Stimulated activated CD8-positive, alpha-beta memory T cell treated with anti-CD3 and anti-CD28 coated beads, Interleukin-15, amount 100 ng/mL, for 4 hours (primary cell): Measurements from ENCODE around the gene RGCC.
A peak's percentile ranks its signal among the peaks of the same experiment; 100 is the strongest.
"Not testable (repeated sequence)": the region's sequence is repeated elsewhere in the genome, so short reads cannot be mapped to it uniquely, and the experiment has no call there.

ENCODE experiments used
- DNase-seq, 2 donors: peaks; one replicate each; pipeline ENCODE4 v3.0.0-alpha.2; 2020; ENCODE audit warnings: low read depth in 2 of 2

RGCC gene

DNA sequence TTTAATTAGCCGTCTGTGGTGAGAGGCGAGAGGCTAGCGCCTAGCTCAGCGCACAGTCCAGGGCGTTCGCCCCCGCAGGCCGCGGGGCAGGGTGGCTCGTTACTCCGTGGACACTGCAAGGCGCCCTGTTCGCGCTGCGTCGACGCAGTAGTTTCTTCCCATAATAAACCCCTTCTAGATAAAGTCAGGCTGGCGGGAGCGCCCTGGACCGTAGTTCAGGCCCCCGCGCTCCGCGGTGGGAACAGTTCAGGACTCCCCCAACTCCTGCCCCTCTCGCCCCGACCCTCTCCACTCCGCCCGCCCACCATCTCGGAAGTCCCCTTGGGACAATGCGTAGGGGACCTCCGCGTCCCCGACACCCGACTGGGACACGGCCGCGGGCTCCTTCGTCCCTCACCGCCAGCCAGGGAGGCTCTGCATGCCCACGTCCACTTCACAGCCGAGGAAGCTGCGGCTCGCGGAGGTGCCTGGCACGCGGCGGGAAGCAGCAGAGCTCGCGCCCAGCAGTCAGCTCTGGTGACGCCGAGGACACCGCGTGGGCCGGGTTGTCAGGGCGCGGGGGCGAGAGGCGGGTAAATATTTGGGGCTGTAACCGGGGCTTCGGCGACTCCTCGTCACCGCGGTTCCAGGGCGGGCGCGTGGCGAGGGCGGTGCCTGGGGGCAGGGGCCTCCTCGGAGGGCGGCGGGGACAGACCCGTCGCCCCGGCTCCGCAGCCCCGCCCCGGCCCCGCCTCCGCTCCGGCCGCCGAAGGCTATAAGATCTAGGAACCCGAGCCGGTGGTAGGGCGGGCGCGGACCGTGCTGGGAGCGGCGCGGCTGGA lies at the start of gene RGCC:
RGCC (plus strand) TSS at position 783 of the 821 bp plus-strand sequence. CDS start 158 bp downstream, outside the sequence.
- peak; percentile 94 to 95 for DNase-seq

DNA sequence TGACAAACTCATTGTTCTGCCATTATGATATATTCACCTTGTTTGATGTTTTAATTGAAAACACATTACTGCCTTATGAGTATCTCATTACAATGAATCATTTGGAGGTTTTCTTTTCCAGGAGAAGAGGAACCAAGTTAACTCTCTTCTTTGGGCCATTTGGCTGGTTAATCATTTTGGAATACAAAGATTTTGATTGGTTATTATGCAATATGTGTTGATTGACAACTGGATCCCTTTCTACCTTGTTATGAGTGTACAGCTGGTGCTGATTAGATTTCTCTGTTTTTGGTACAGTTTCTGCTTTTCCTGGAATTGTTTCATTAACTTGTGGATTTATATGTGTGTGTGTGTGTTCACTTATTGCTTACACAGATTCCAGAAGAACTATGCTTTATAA lies 49.2 kb upstream of the RGCC start:
- no peak for DNase-seq

DNA sequence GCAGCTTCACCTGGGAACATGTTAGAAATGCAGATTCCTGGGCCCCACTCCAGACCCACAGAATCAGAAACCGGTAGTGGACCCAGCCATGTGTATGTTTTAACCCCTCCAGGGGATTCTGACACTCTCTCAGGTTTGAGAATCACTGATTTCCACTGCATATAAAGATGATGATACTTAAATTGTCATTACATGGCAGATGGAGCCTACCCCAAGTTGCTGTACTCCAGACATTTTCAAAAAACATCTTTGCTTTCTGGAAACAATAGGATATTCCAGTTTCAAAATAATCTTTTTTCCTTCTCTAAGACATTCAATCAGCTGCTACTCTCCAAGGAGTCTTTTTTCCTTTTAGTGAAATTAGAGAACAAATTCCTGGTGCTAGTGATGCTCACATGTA lies 48.6 kb upstream of the RGCC start:
- DNase-seq: no peak

DNA sequence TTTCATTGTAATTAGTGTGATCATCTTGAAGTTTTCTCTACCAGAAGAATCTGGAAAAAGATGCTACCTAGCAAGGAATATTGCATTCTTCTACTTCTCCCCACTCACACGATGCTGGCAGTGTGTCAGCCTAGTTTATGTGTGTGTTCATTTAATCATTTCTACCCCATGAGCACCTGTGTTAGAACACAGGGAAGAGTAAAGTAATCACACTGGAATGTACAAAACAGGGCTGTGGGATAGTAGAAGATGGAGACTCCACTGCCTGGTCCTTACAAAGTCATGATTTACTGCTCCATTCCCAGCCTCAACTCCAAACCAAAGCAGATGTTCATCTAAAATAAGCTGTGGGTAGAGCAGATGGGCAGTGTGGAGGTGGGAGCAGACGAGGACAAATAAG lies 47.7 kb upstream of the RGCC start:
- DNase-seq: no peak

DNA sequence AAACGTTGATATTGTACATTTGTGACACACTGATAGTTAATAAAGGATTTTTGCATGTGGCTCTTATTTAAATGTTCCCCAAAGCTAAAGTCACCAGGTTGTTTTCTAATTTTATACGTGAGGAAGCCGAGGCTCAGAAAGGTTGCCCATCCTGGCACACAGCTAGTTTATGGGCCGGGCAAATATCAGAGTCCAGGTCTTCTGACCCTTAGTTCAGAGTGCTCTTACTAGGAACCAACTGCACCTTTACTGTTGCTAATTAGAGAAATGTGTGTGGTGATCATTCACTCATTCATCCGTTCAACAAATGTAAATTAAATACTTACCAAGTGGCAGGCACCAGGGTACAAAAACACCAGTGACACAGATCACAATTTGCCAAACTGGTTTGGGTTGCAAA lies 46.3 kb upstream of the RGCC start:
- DNase-seq: no peak

DNA sequence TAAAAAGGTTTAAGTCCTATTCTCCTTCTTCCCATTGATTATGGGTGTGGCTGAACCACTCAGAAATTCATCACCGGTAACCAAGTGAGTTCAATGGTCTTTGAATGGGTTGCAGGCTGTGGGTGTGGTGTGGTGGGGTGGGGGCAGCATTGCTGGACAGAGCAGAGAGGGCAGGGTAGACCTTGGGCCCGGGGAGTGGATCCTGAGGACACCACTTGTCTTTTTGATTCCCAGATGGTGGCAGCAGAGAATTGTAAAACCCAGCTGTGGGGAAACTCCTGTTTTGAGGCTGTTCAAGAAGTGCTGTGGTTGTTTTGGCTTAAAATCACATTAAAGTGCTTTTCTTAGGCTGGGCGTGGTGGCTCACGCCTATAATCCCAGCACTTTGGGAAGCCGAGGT lies 45.8 kb upstream of the RGCC start:
- no peak for DNase-seq

- no peak for DNase-seq
These were observed 43.5 kb upstream of the RGCC start for GRCh38 chr13:41413872-41414271.

DNA sequence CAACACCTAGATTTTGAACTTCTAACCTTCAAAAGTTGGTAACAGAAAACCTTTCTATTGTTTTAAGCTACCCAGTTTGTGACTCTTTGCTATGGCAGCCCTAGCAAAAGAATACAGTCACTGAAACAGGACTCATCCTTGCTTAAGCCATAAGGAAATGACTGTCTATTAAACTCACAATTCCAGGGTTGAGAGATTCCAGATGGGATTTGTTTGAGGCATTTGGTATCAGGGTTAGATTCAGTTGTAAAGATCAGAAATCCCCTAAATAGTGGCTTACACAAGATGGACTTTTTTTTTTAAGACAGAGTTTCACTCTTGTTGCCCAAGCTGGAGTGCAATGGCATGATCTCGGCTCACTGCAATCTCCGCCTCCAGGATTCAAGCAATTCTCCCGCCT lies 41.1 kb upstream of the RGCC start:
- DNase-seq: no peak

DNA sequence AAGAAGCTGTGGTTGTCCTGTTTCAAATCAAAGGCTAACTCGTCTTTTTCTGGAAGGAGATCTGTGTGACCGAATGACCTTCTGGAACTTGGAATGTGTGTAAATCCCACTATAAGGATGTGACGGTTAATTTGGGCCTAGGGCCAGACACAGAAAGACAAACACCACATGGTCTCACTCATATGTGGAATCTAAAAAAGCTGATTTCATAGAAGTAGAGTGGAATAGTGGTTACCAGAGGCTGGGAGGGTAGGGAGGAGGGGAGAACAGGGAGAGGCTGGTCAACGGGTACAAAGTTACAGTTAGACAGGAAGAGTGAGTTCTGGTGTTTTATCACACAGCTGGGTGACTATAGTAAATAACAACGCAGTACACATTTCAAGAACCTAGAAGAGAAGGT lies 39.3 kb upstream of the RGCC start:
- DNase-seq: no peak

DNA sequence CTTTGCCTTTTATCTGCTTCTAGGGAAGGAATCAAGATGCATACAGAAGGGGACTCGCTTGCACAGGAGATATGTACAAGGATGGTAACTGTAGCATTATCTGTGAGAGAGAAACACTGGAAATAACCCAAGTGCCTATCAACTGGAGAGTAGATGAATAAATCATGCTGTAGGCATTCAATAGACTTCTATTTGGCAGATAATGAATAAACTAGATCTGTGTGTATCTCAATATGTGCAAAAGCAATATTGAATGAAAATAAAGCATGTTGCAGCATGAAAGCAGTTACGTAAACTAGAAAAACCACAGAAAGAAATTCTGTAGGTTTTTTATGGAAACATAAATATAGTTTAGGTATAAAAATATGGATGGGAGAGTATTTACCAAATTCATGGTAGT lies 38.6 kb upstream of the RGCC start:
- no peak for DNase-seq

DNA sequence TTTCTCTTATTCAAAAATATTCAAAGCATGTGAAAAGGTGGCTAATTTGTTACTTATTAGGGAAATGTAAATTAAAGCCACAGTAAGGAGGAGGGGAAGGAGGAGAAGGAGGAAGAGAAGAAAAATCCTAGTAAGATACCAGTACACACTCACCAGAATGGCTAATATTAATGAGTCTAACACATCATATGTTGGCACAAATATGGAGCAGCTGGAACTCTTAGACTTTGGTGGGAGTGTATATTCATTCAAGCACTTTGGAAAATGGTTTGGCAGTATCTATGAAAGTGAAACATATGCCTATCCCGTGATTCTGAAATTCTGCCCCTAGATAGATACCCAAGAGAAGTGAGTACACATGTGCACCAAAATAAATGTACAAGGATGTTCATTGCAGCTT lies 38.1 kb upstream of the RGCC start:
- DNase-seq: no peak

DNA sequence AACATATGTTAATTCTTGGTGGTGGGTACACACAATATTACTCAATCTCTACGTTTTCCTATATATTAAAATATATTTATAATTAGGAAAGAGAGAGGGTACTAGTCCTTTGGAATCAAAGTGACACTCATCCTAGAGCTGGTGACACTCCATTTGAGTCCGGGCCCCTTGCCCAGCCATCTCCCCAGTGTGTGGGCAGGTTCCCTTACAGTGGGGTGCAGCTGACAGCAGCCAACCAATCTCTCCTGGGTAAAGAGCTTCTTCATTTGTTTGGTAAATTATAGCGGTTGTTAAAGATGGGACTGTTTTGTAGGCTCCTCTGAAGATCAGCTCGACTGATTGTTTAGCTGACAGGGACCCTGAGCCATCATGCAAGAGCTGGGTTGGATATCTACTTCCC lies 37.2 kb upstream of the RGCC start:
- DNase-seq: no peak

DNA sequence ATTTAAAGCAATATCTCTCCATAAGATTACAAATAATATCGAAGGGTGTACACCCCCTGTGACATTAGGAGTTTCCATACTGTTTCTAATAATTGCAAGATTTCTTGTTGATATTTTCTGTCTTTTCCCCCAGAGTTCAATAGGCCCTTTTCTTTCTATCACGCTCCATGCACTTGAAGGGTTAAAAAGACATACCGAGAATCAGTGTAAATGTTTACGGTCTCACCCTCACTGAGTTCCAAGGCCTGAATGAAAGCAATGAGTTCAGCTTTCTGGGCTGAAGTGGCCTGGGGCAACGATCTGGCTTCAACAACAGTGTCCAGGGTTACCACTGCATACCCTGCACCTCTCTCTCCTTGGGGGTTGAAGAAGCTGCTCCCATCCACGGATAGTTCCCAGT lies 36.0 kb upstream of the RGCC start:
- DNase-seq: not testable (repeated sequence)

GRCh38 chr13:41421983-41422382 lies 35.4 kb upstream of the RGCC start:
- DNase-seq: not testable (repeated sequence)

- not testable (repeated sequence) for DNase-seq
These were observed 34.1 kb upstream of the RGCC start for GRCh38 chr13:41423259-41423658.

DNA sequence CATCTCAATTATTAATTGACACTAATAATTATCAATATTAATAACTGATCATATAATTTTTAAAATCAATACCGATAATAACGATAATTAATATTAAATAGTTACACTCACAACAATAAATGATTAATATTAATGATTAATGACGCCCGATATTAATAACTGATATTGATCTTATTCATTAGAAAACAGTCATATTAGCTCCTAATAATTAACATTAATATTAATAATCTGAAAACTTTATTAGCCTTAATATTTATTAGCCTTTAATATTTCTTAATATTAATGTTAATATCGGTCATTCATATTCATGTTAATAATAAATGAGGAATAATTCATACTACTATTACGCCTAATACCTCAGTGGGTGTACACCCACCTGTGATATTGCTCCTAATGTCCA lies 32.7 kb upstream of the RGCC start:
- DNase-seq: not testable (repeated sequence)

DNA sequence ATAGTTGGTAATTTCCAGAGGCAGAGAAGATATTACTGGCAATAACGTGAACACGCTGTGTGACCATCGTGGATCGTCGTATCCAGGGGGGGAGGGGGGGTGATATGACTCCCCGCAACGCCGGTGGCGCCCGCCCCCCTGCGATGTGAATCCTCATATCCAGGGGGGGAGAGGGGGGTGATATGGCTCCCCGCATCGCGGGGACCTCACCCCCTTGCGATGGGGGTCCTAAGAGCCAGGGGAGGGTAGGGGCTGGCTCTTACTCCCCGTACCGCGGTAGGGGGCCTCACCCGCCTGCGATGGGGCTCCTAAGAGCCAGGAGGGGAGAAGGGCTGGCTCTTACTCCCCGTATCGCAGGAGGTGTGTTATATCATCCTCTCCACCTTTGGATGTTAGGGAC lies 31.3 kb upstream of the RGCC start:
- DNase-seq: no peak

GRCh38 chr13:41427666-41428065 lies 29.7 kb upstream of the RGCC start:
- no peak for DNase-seq

DNA sequence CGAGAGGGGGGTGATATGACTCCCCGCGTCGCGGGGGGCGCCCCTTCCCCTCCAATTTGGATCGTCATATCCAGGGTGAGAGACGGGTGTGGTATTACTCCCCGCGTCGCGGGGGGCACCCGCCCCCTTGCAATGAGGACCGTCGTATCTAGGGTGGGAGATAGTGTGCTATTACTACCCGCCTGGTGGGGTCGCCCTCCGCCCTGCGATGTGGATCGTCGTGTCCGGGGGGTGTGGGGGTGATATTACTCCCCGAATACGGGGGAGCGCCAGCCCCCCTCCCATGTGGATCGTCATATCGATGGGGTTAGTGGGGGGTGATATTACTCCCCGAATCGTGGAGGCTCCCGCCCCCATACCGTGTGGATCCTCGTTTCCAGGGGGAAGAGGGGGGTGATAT lies 29.2 kb upstream of the RGCC start:
- peak; percentile 17 to 24 for DNase-seq

GRCh38 chr13:41434030-41434429 lies 23.3 kb upstream of the RGCC start:
- not testable (repeated sequence) for DNase-seq

- no peak for DNase-seq
These were observed 22.4 kb upstream of the RGCC start for GRCh38 chr13:41434831-41435520.

DNA sequence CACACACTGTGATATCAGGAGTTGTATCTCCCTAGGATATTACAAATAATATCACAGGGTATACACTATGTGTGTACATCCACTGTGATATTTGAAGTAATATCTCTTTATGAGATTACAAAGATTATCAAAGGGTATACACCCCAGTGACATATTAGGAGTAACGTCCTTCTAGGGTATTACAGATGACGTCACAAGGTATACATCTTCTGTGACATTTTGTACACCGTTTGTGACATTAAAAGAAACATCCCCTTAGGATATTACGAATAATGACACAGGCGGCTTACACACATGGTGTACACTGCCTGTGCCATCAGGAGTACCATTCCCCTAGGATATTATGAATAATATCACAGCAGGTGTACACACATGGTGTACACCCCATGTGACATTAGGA lies 13.4 kb upstream of the RGCC start:
- no peak for DNase-seq

DNA sequence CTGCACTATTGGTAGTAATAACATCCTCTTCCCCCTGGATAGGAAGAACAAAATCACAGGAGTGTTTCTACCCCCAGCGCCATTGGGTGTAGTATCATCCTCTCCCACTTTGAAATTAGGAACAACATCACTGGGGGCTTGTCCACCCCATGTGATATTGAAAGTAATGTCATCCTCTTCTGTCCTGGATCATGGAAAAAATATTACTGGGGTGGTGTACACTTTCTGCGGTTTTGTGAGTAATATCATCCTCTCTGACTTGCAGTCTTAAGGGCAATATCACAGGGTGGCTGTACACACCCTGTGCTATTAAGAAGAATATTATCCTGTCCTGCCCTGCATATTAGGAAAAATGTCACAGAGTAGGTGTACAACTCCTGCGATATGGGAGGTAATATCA lies 4.9 kb upstream of the RGCC start:
- DNase-seq: no peak
